ENCODE data around the gene RMND5A. TPM values are rescaled to one million over a fixed set of nuclear protein-coding genes. Genes with fewer than 3 reads are reported as not detected.

Gene RMND5A
- total and polyA plus RNA-seq, 10 donors, result 6.0 to 56.5 (median 34.0) TPM

- WGBS, 5 donors, result 88 to 94% (median 90%) methylated on average over 4 of the region's 4 CpGs
- intact Hi-C loops (cut with DNase I; ENCODE audit: low total_unique reads), result no loop called here
- no peak for DNase-seq
- TF ChIP-seq POLR2A (IDR thresholded peaks at IDR 0.05) (no peak), POLR2AphosphoS5 (IDR thresholded peaks at IDR 0.05) (no peak), CTCF (IDR thresholded peaks at IDR 0.05 in 8 of 11, conservative IDR thresholded peaks at IDR 0.05 in 3 of 11) (no peak)
- H3K27me3 ChIP-seq (replicated peaks in 1 of 7), result no peaks in the 10 kb centered on the region
- H3K27ac ChIP-seq, result no peak overlapping the region
- H3K36me3 ChIP-seq, result peaks cover 0 to 44% (median 7%) of the 10 kb centered on the region in 6 donors
- no peaks in the 10 kb centered on the region for H3K9me3 ChIP-seq
- H3K4me3 ChIP-seq, result no peak overlapping the region
- peaks cover 0 to 24% (median 7%) of the 10 kb centered on the region in 6 donors for H3K4me1 ChIP-seq
Measured at GRCh38 chr2:86760371-86760770, 40.3 kb downstream of the RMND5A start.

- no peaks in the 10 kb centered on the region for H3K27me3 ChIP-seq (replicated peaks in 1 of 7)
- H3K9me3 ChIP-seq, result no peaks in the 10 kb centered on the region
- no peak overlapping the region for H3K4me3 ChIP-seq
- H3K4me1 ChIP-seq, result peaks cover 0 to 30% (median 10%) of the 10 kb centered on the region in 6 donors
- no peak for DNase-seq
- WGBS, 5 donors, result 62 to 74% (median 71%) methylated on average over 4 of the region's 4 CpGs
- intact Hi-C loops (cut with DNase I; ENCODE audit: low total_unique reads), result no loop called here
- peak overlapping the region in 4 of 8 donors; percentile 5 to 26 (median 14) for H3K27ac ChIP-seq
- H3K36me3 ChIP-seq, result peaks cover 0 to 64% (median 27%) of the 10 kb centered on the region in 6 donors
- TF ChIP-seq CTCF (IDR thresholded peaks at IDR 0.05 in 8 of 11, conservative IDR thresholded peaks at IDR 0.05 in 3 of 11) (peak; percentile 55 to 81 (median 74)), POLR2A (IDR thresholded peaks at IDR 0.05) (no peak), POLR2AphosphoS5 (IDR thresholded peaks at IDR 0.05) (no peak)
Measured at GRCh38 chr2:86764661-86765309, 44.7 kb downstream of the RMND5A start.

DNA sequence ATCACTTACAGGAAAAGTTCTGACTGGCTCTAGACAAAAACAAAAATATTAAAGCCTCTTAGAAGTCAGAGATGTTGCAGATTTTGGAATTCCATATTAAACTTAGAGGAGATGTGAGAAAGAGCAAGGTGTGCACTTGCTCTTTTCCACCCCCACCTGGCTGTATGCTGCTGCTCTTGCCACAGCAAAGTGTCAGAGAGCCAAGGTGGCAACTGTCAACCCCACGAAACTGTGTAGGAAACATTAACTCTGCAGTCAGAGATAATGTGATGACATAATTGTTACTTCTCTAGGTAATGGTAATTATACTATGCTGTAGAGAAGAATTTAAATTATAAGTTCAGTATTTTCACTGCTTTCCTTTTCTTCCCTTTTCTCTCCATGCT is 45.2 kb downstream of the RMND5A start:
- Histone ChIP-seq H3K4me3 (no peak overlapping the region), H3K27ac (peak overlapping the region in 1 of 8 donors; percentile 26), H3K9me3 (no peaks in the 10 kb centered on the region), H3K4me1 (peaks cover 0 to 29% (median 10%) of the 10 kb centered on the region in 6 donors), H3K27me3 (replicated peaks in 1 of 7) (no peaks in the 10 kb centered on the region), H3K36me3 (peaks cover 0 to 64% (median 31%) of the 10 kb centered on the region in 6 donors)
- TF ChIP-seq CTCF (IDR thresholded peaks at IDR 0.05 in 8 of 11, conservative IDR thresholded peaks at IDR 0.05 in 3 of 11), result no peak
- TF ChIP-seq POLR2A (IDR thresholded peaks at IDR 0.05), result no peak
- no peak for TF ChIP-seq POLR2AphosphoS5 (IDR thresholded peaks at IDR 0.05)
- 67 to 81% (median 68%) methylated on average over 1 of the region's 1 CpG for WGBS, 5 donors
- intact Hi-C loops (cut with DNase I; ENCODE audit: low total_unique reads), result no loop called here
- DNase-seq, result no peak

DNA sequence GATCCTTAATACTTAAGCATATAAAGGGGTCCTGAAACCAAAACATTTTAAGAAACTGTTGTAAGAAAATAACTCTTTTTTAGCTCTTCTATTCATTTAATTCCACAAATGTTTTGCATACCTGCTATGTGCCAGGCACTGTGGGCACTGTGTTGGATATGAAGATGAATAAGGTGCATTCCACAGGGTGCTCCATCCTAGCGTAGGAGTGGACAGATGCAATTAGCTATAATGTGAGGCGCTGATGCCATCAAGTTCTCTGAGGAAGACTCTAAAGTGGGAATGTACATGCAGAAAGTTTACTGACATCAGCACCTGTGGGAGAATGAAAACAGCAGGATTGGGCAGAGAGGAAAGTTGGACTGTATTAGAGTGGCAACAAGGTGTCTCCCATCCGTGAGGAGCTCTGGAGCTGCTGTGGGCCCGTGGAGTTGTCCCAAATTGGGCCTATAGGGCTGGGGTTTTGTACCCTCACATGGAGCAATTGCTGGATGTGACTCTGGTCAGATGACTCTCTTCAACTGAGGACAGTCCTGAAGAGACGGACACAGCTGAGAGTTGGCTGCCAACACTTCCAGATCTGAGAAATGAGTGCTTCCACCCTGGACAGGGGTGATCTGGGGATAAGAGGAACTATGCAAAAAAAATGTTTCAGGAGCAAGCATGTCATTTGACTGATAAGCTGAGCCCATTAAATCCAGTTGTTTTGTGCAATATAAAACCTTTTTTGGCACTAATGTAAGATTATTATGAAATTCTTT is 48.3 kb downstream of the RMND5A start:
- peaks cover 0 to 85% (median 57%) of the 10 kb centered on the region in 6 donors for H3K36me3 ChIP-seq
- H3K4me3 ChIP-seq, result no peak overlapping the region
- no peaks in the 10 kb centered on the region for H3K9me3 ChIP-seq
- intact Hi-C loops (cut with DNase I; ENCODE audit: low total_unique reads), result no loop called here
- no peak for DNase-seq
- WGBS, 5 donors, result 85 to 90% (median 88%) methylated on average over 5 of the region's 5 CpGs
- no peak for TF ChIP-seq CTCF (IDR thresholded peaks at IDR 0.05 in 8 of 11, conservative IDR thresholded peaks at IDR 0.05 in 3 of 11)
- TF ChIP-seq POLR2A (IDR thresholded peaks at IDR 0.05), result no peak
- no peak for TF ChIP-seq POLR2AphosphoS5 (IDR thresholded peaks at IDR 0.05)
- peaks cover 0 to 24% (median 9%) of the 10 kb centered on the region in 6 donors for H3K4me1 ChIP-seq
- H3K27me3 ChIP-seq (replicated peaks in 1 of 7), result no peaks in the 10 kb centered on the region
- no peak overlapping the region for H3K27ac ChIP-seq
